ENCODE data around the gene ALG9. TPM values are rescaled to one million over a fixed set of nuclear protein-coding genes. Genes with fewer than 3 reads are reported as not detected.

ALG9 gene
- total and polyA plus RNA-seq, 10 of the 15 experiments (the other 5 are each of a cell fraction or from before 2014, with no cell fraction given): 10.8 to 41.6 (median 25.5) TPM

DNA sequence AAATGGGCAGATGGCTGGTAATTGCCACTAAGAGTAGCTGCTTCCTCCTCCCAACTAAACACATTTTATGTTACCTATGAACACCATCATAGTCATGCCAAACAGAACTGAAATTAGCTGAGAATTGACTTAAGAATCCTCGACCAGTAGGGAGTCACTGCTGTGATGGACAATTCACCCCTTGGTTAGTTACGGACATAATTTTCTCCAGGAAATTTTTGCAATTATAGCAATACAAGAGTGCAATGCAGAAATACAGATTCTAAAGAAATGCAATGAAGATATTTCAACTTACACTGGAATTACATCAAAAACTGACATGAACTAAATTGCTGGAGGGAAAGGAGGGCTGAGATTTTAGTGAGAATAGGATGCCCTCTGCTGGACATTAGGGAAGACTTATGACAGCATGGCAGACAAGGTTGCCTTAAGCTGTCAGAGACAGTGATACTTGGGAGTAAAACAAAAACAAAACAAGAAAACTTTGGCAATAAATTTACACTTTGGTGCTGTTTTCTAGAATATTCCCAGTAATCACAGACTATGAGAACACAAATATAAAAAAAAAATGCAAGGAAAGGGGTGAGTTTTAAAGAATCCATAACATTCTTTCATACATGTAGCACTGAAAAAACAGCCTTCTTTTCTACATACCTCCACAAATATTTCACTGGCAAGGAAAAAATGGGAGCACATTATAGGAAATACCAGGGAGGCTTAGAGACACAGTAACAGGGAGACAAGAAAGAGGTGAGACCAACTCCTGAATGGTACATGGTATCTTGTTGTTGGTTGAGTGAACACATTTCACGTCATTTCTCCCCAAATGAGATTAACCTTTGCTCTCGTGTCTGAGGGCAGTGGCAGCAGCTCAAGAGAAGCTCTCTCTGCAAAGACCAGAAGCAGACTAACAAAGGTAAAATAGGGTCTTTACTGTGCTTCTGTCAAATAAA lies 94.0 kb downstream of the ALG9 start (continued):
- TF ChIP-seq SKIL (IDR thresholded peaks at IDR 0.05; ENCODE audit: low read depth, poor library complexity, severe bottlenecking): peak; percentile 46
- no peak for TF ChIP-seq BRCA1 (IDR thresholded peaks at IDR 0.05; ENCODE audit: low read depth, low read length)
- TF ChIP-seq, protein P1, sequence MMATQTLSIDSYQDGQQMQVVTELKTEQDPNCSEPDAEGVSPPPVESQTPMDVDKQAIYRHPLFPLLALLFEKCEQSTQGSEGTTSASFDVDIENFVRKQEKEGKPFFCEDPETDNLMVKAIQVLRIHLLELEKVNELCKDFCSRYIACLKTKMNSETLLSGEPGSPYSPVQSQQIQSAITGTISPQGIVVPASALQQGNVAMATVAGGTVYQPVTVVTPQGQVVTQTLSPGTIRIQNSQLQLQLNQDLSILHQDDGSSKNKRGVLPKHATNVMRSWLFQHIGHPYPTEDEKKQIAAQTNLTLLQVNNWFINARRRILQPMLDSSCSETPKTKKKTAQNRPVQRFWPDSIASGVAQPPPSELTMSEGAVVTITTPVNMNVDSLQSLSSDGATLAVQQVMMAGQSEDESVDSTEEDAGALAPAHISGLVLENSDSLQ (IDR thresholded peaks at IDR 0.05): peak; percentile 39; the same call in 1 of the 2 replicates

- FAIRE-seq: peak; percentile 97
- Histone ChIP-seq H2AFZ (ENCODE audit: control insufficient read depth, low read depth, low read length) (peak overlapping the region; percentile 32), H3K9ac (ENCODE audit: control insufficient read depth, insufficient read depth, low read length) (0 out of 2 replicates have a peak overlapping the region, but pooled peaks have one; percentile 24), H3K27ac (ENCODE audit: control insufficient read depth, insufficient read depth) (peak overlapping the region; percentile 68), H3K27me3 (replicated peaks in 1 of 2; ENCODE audit: control insufficient read depth in 2 of 2, insufficient read depth in 2 of 2, low read length in 1 of 2) (no peaks in the 10 kb centered on the region), H3K36me3 (ENCODE audit: control insufficient read depth in 2 of 2, insufficient read depth in 2 of 2, low read length in 1 of 2) (no peaks in the 10 kb centered on the region), H3K4me2 (ENCODE audit: control insufficient read depth, insufficient read depth) (peak overlapping the region; percentile 73), H3K79me2 (ENCODE audit: control insufficient read depth, insufficient read depth, low read length) (no peaks in the 10 kb centered on the region), H3K9me3 (replicated peaks; ENCODE audit: control insufficient read depth, insufficient read depth, low read length) (no peaks in the 10 kb centered on the region), H3K4me3 (peak overlapping the region; percentile 18; the same call in 1 of the 2 replicates), H4K20me1 (ENCODE audit: control insufficient read depth, insufficient read depth) (no peaks in the 10 kb centered on the region), H3K4me1 (ENCODE audit: control insufficient read depth, insufficient read depth, low read length) (peaks cover 8% of the 10 kb centered on the region; the same call in 1 of the 2 replicates)
- SMC1A ChIA-PET (ENCODE audit: uncharacterized antibody, unreplicated experiment): interaction anchor here (0.6 to 6.0 kb wide), 53 partner anchors 10 to 347 kb away, joined by 3 to 154 read pairs (median 5); partner anchors contain the start of genes PPP2R1B and SIK2
- peak; percentile 97 for ATAC-seq
- in situ Hi-C loops (cut with MboI): loop anchor here (5.0 kb wide), 1 partner anchor 174 kb away; the partner anchor contains the start of gene SIK2
- no TSS peak for BruUV-seq (replicated peaks)
- CTCF ChIA-PET: interaction anchor here (0.6 to 6.4 kb wide), 54 partner anchors 11 to 504 kb away, joined by 3 to 170 read pairs (median 5); partner anchors contain the start of genes ALG9, PPP2R1B and SIK2
- RAD21 ChIA-PET (ENCODE audit: unreplicated experiment): interaction anchor here (0.6 to 5.9 kb wide), 30 partner anchors 9 to 210 kb away, joined by 3 to 136 read pairs (median 6); partner anchors contain the start of genes ALG9, PPP2R1B and SIK2
- WGBS (ENCODE audit: insufficient coverage, insufficient replicate concordance, low lambda C conversion rate, missing lambda C conversion rate): 37% methylated on average over 6 of the region's 6 CpGs
- POLR2A ChIA-PET: interaction anchor here (0.6 to 5.8 kb wide), 8 partner anchors 10 to 189 kb away, joined by 3 to 56 read pairs (median 6); partner anchors contain the start of gene PPP2R1B
- intact Hi-C loops (cut with micrococcal nuclease; ENCODE audit: unreplicated experiment): loop anchor here (1.0 to 10.0 kb wide), 6 partner anchors 65 to 1492 kb away; partner anchors contain the start of gene SIK2
- DNase-seq (ENCODE audit: low read depth, low spot score): peak; percentile 72
- TF ChIP-seq JUNB (IDR thresholded peaks at IDR 0.05) (no peak), IKZF1 (conservative IDR thresholded peaks at IDR 0.05) (no peak), RUNX3 (IDR thresholded peaks at IDR 0.05; ENCODE audit: low read length) (peak; percentile 66), POU2F2 (IDR thresholded peaks at IDR 0.05; ENCODE audit: borderline replicate concordance, low read depth, low read length) (peak; percentile 93), SRF (IDR thresholded peaks at IDR 0.05; ENCODE audit: low read depth in 2 of 2, low read length in 2 of 2) (peak in 1 of 2 experiments; percentile 52; a peak in 1 of 4 replicates), MXI1 (IDR thresholded peaks at IDR 0.05; ENCODE audit: low read depth, low read length) (no peak), RELB (IDR thresholded peaks at IDR 0.05; ENCODE audit: low read depth) (peak; percentile 35; the same call in 1 of the 2 replicates)
Measured at GRCh38 chr11:111776398-111777093, 94.8 kb downstream of the ALG9 start.

Data from GM12878 (cell line).